Measurements from ENCODE around the gene TRIM2.

- TF ChIP-seq ATF3 (IDR thresholded peaks at IDR 0.05) (no peak), ZBTB33 (IDR thresholded peaks at IDR 0.05; ENCODE audit: extremely low read depth, insufficient replicate concordance, low read length) (no peak), MAX (IDR thresholded peaks at IDR 0.05) (no peak), CBX3 (IDR thresholded peaks at IDR 0.05; ENCODE audit: low read depth) (no peak), POLR2A (IDR thresholded peaks at IDR 0.05; ENCODE audit: borderline replicate concordance, extremely low read depth, insufficient read depth, insufficient read length) (no peak)
Measured at GRCh38 chr4:153367092-153367491, 162.8 kb downstream of the TRIM2 start.

All from HCT116 (cell line).